GM12891 (cell line): ENCODE data around the gene MSH6. TPM values are rescaled to one million over a fixed set of nuclear protein-coding genes. Genes with fewer than 3 reads are reported as not detected.

ENCODE experiments used
- DNase-seq: peaks from one replicate; pipeline ENCODE4 v3.0.0; 2011; ENCODE audit warnings: low spot score; ENCODE audit not compliant: insufficient read length
- FAIRE-seq: peaks from 2 replicates; lab custom pipeline; 2011; peaks lifted over from hg19 to GRCh38; lab: Jason Lieb, UNC
- PAX5 ChIP-seq: IDR thresholded peaks from 2 replicates; pipeline ENCODE4 v1.6.1; 2011; ENCODE audit warnings: low read length, moderate library complexity, mild to moderate bottlenecking; ENCODE audit not compliant: insufficient read depth, severe bottlenecking
- POLR2A ChIP-seq: IDR thresholded peaks from 2 replicates; pipeline ENCODE4 v1.6.1; 2011; ENCODE audit warnings: low read depth, low read length, control low read depth
- POLR2AphosphoS5 ChIP-seq: IDR thresholded peaks from 2 replicates; pipeline ENCODE4 v1.6.1; 2011; ENCODE audit warnings: low read depth, low read length, control low read depth
- POU2F2 ChIP-seq: IDR thresholded peaks from 2 replicates; pipeline ENCODE4 v1.6.1; 2011; ENCODE audit warnings: low read depth, mild to moderate bottlenecking, control low read depth, low read length, moderate library complexity
- SPI1 ChIP-seq: IDR thresholded peaks from 2 replicates; pipeline ENCODE4 v1.6.1; 2011; ENCODE audit warnings: low read depth, low read length, control low read depth
- TAF1 ChIP-seq: IDR thresholded peaks from 2 replicates; pipeline ENCODE4 v1.6.1; 2011; ENCODE audit warnings: low read depth, low read length, control low read depth
- polyA plus RNA-seq: library from polyadenylated mRNA; unstranded; fragments of >200 nt; gene quantifications from one replicate; pipeline ENCODE4 v1.2.1, GENCODE V29; 2012; ENCODE audit warnings: low read depth, missing spikeins, inconsistent platforms; ENCODE audit not compliant: missing spikeins

MSH6 gene
- polyA plus RNA-seq: 25.5 TPM

DNA sequence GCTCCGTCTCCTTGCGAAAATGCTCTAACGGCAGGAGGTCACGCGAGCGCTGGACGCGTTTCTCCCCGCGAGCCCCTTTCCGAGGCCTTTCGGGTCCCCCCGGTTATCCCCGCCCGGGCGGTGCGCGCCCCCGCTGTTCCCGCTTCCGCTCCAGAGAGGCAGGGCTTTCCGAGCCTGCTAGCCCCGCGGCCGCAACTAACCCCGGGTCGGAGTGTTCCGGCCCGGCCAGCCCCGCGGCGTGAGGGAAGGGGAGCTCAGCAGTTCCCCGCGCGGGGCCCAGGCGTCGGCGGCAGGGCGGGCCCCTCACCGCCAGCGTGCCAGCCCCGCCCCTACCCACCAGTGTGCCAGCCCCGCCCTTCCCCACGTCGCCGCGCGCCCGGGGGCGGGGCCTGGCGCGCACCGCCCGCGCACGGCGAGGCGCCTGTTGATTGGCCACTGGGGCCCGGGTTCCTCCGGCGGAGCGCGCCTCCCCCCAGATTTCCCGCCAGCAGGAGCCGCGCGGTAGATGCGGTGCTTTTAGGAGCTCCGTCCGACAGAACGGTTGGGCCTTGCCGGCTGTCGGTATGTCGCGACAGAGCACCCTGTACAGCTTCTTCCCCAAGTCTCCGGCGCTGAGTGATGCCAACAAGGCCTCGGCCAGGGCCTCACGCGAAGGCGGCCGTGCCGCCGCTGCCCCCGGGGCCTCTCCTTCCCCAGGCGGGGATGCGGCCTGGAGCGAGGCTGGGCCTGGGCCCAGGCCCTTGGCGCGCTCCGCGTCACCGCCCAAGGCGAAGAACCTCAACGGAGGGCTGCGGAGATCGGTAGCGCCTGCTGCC, at the start of gene MSH6:
MSH6 (plus strand) TSS at position 475 of the 815 bp plus-strand sequence; CDS start at position 564, 89 bp downstream.
- DNase-seq: peak; percentile 95
- peak; percentile 95 for FAIRE-seq
- TF ChIP-seq SPI1: peak; percentile 47; the same call in 1 of the 2 replicates
- TF ChIP-seq POU2F2: no peak
- no peak for TF ChIP-seq PAX5
- peak; percentile 74 for TF ChIP-seq TAF1
- TF ChIP-seq POLR2AphosphoS5: 0 out of 2 replicates have a peak, but pooled peaks have one; percentile 62
- TF ChIP-seq POLR2A: peak; percentile 69; the same call in 1 of the 2 replicates

DNA sequence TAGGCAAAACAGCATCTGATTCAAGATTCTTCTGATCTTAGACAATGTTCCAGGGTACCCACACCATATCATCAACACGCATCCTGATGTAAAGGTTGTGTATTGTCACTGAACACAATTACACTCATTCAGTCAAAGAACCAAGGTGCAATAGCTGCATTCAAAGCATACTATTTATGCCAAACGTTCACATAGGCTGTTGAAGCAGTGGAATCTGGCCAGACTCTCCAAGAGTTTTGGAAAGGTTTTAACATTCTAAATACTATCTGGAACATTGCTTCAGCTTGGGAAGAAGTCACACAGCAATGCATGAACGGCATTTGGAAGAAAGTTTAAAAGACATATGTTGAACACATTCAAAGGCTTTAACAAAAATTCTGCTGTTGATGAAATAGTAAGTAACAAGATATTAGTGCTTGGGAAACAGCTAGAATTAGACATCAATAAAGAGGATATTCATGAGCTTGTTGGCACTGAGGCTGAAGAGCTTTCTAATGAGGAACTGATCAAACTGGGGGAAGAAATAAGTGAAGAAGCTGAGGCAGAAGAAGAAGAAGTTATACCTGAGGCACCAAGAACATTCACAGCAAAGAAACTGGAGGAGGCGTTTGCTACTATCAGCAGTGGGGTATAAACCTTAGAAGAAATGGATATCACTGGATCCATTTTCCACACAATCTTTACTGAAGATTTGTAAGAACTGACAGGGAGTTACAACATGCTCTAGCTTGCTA, 47.6 kb upstream of the MSH6 start:
- TF ChIP-seq POLR2AphosphoS5 (no peak), SPI1 (0 out of 2 replicates have a peak, but pooled peaks have one; percentile 43), TAF1 (no peak)
- no peak for DNase-seq
- peak; percentile 51 for FAIRE-seq

DNA sequence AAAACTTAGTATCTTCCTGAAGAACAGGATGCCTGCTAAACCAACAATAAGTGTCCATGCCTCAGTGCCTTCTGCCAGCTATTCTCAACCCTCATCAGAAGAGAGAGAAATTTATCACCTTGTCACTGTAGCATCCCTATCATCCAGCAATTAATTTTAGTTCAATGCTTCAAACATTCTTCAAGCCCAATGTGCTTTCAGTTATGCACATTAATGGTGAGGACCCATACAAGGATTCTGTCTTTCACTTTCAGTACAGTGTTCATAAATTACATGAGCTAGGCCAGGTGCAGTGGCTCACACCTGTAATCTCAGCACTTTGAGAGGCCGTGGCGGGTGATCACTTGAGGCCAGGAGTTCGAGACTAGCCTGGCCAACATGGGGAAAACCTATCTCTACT, 47.0 kb upstream of the MSH6 start:
- no peak for DNase-seq

GRCh38 chr2:47737191-47737975, 45.6 kb upstream of the MSH6 start:
- peak; percentile 57 for FAIRE-seq

More for the DNA sequence above, 47.0 kb upstream of the MSH6 start:
- FAIRE-seq: peak; percentile 52
- TF ChIP-seq TAF1 (no peak), POLR2AphosphoS5 (no peak), POU2F2 (no peak), PAX5 (no peak), POLR2A (no peak), SPI1 (no peak)

DNA sequence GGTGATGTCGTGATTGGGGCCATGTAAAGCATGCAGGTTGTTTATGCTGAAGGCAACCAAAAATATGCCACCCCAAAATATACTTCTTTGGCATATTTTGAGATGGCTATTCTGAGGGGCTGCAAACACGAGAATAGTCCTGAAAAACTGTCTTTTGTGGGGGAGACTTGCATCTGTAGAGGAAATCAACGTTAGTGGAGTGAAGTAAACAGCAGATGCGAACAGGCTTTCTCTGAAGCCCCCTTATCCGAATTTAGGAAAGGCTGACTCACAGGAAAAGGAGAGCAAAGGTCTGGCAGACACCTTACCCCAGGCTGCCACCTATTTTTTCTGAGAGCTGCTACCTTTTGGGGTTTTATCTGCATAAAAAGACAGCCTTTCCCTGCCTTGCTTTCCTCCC, 44.6 kb upstream of the MSH6 start:
- FAIRE-seq (no peak), DNase-seq (no peak)
- TF ChIP-seq SPI1 (no peak), POU2F2 (no peak), POLR2A (no peak), PAX5 (no peak), POLR2AphosphoS5 (no peak), TAF1 (no peak)

More at GRCh38 chr2:47737191-47737975, 45.6 kb upstream of the MSH6 start:
- no peak for DNase-seq
- TF ChIP-seq POLR2AphosphoS5: no peak
- TF ChIP-seq TAF1: no peak

DNA sequence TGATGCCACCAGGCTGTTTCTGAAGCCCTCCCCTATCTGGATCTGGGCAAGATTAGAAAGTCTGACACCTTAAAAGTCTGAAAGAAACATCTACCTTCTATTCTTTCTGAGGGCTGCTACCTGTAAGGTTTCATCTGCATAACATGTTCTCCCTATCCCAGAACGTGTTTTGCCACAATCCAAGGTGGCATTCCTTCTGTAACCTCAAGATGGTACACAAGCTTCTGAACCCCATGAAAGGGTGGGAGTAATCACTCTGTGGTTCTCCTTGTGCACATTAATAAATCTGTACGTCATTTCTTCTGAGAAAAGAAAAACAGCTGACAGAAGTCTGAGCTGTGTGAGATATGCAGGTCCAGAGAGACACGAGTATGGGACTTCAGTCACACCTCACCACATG, 41.8 kb upstream of the MSH6 start:
- no peak for TF ChIP-seq PAX5
- no peak for TF ChIP-seq POLR2A
- no peak for TF ChIP-seq POU2F2
- TF ChIP-seq SPI1: no peak
- TF ChIP-seq TAF1: no peak
- TF ChIP-seq POLR2AphosphoS5: no peak
- DNase-seq: no peak
- FAIRE-seq: peak; percentile 56

DNA sequence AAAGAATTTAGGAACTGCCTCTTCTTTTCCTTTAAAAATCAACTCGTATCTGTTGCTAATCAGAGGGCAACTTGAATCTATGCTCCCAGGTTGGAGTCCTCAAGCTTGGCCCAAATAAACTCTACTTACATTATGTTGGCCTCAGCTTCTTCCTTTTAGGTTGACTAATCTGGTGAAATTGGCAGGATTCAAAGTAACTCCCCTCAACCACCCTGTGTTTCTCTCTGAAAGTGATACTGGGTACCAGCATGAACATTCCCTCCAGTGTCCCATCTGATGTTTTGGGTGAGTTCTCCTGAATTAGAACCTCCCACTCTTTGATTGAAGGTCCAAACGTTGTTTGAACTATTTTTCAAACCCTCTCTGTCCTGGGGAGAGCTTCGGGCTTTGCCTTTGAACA, 41.3 kb upstream of the MSH6 start:
- TF ChIP-seq TAF1 (no peak), SPI1 (no peak), POLR2A (no peak), POU2F2 (no peak)
- no peak for DNase-seq
- peak; percentile 5 for FAIRE-seq

DNA sequence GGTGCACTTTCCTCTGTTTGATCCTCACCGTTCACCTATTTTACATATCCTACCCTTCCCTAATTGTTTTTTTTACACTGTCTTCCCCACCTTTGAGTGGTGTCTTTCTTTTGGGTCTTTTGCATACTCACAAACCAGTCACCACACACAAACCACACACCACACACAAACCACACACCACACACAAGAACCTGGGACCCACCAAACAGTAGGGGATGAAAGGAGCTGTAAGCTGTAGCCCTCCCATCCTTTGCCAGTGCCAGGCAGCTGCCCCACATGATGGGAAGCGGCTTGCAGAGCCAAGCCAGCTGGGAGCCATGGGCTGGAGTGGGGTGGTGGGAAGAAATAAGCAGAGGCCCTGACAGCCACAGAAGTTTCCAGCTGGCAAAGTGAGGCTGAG, 38.9 kb upstream of the MSH6 start:
- no peak for DNase-seq
- TF ChIP-seq POLR2AphosphoS5 (no peak), SPI1 (no peak), POU2F2 (no peak), POLR2A (no peak), PAX5 (no peak), TAF1 (no peak)

DNA sequence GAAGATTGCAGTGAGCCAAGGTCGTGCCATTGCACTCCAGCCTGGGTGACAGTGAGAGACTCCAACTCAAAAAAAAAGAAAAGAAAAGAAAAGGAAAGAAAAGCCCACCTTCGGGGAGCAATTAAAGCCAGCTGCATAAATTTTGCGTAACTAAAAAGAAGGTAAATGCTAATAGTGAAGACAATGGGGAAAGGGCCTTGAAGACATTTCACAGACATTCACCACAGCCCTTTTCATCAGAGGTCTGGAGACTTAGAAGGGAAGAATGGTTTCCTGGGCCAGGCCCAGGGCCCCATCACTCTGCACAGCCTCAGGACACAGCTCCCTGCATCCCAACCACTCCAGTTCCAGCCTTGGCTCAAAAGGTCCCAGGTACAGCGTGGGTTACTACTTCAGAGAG, 35.1 kb upstream of the MSH6 start:
- FAIRE-seq: no peak
- no peak for DNase-seq
- TF ChIP-seq POLR2AphosphoS5 (no peak), POLR2A (no peak), PAX5 (no peak), POU2F2 (no peak), TAF1 (no peak), SPI1 (no peak)

More for the DNA sequence above, 38.9 kb upstream of the MSH6 start:
- no peak for FAIRE-seq
